H1 (cell line): Measurements from ENCODE around the gene HIPK2. TPM values are rescaled to one million over a fixed set of nuclear protein-coding genes. Genes with fewer than 3 reads are reported as not detected.

ENCODE experiments used
- CTCF ChIA-PET: fragments of 300-600 bp; sonication (Branson Sonifier 250); formaldehyde crosslinking; loops from one replicate; lab custom pipeline; 2021; ENCODE audit not compliant: partially characterized antibody; lab: Charles Lee
- POLR2A ChIA-PET: fragments of 300-600 bp; sonication (Branson Sonifier 250); formaldehyde crosslinking; loops from one replicate; lab custom pipeline; 2021; ENCODE audit warnings: inconsistent platforms; ENCODE audit not compliant: partially characterized antibody; lab: Charles Lee
- DNase-seq, 2 experiments: peaks; one replicate each; pipeline versions ENCODE4 v3.0.0 to v3.0.0-alpha.2; 2010 to 2022; ENCODE audit warnings: low spot score in 2 of 2, low read depth in 1 of 2, mixed read lengths in 1 of 2
- FAIRE-seq: peaks from 2 replicates; lab custom pipeline; 2011; peaks lifted over from hg19 to GRCh38; lab: Jason Lieb, UNC
- H2AFZ ChIP-seq: 2 replicates; pipeline ENCODE4 v1.8.1; 2012; ENCODE audit warnings: low read length, inconsistent platforms
- H2AK5ac ChIP-seq: 2 replicates; pipeline ENCODE4 v1.6.1; 2013; ENCODE audit warnings: low read depth, low read length
- H2BK120ac ChIP-seq: replicated peaks from 2 replicates; pipeline ENCODE3; 2013; ENCODE audit warnings: low read depth, low read length, inconsistent platforms
- H2BK12ac ChIP-seq: 2 replicates; pipeline ENCODE4 v1.6.1; 2013; ENCODE audit warnings: low read depth, low read length
- H2BK15ac ChIP-seq: 2 replicates; pipeline ENCODE4 v1.6.1; 2013; ENCODE audit warnings: low read length
- H2BK20ac ChIP-seq: 2 replicates; pipeline ENCODE4 v1.6.1; 2013; ENCODE audit warnings: low read length
- H2BK5ac ChIP-seq: 2 replicates; pipeline ENCODE4 v1.6.1; 2013; ENCODE audit warnings: low read depth, low read length
- H3K14ac ChIP-seq: 2 replicates; pipeline ENCODE4 v1.6.1; 2013; ENCODE audit warnings: inconsistent platforms; ENCODE audit not compliant: insufficient read length
- H3K18ac ChIP-seq: 2 replicates; pipeline ENCODE4 v1.6.1; 2013; ENCODE audit warnings: low read length; ENCODE audit errors: extremely low read depth
- H3K23ac ChIP-seq: 2 replicates; pipeline ENCODE4 v1.6.1; 2013; ENCODE audit warnings: inconsistent platforms; ENCODE audit not compliant: insufficient read length
- H3K23me2 ChIP-seq: 2 replicates; pipeline ENCODE4 v1.6.1; 2013; ENCODE audit warnings: low read depth, low read length
- H3K27ac ChIP-seq: 2 replicates; pipeline ENCODE4 v1.6.1; 2011; ENCODE audit warnings: low read depth, low read length, inconsistent platforms
- H3K27me3 ChIP-seq, 4 experiments: replicated peaks in 1 of 4; 1 replicate in 1 of 4; 2 replicates in 3 of 4; pipeline versions ENCODE4 v1.6.1 to v1.8.1; 2011 to 2013; ENCODE audit warnings: low read length in 3 of 4, mild to moderate bottlenecking in 3 of 4, inconsistent platforms in 2 of 4, mixed read lengths in 2 of 4, moderate library complexity in 1 of 4; ENCODE audit not compliant: control insufficient read depth in 3 of 4, insufficient read depth in 3 of 4; ENCODE audit errors: extremely low read depth in 1 of 4
- H3K36me3 ChIP-seq, 4 experiments: 2 replicates each; pipeline versions ENCODE4 v1.6.1 to v1.8.1; 2011 to 2013; ENCODE audit warnings: mild to moderate bottlenecking in 4 of 4, low read length in 3 of 4, moderate library complexity in 2 of 4, control low read depth in 1 of 4, inconsistent platforms in 1 of 4; ENCODE audit not compliant: insufficient read depth in 4 of 4, control insufficient read depth in 2 of 4
- H3K4ac ChIP-seq: replicated peaks from 2 replicates; pipeline ENCODE3; 2013; ENCODE audit warnings: low read length, low read depth, mixed read lengths, inconsistent platforms; ENCODE audit not compliant: insufficient read length
- H3K4me1 ChIP-seq, 4 experiments: replicated peaks in 1 of 4; 1 replicate in 1 of 4; 2 replicates in 3 of 4; pipeline versions ENCODE4 v1.6.1 to v1.8.1; 2011 to 2013; ENCODE audit warnings: low read length in 3 of 4, inconsistent platforms in 2 of 4, mixed read lengths in 1 of 4; ENCODE audit not compliant: insufficient read depth in 4 of 4, control insufficient read depth in 3 of 4
- H3K4me2 ChIP-seq, 2 experiments: 2 replicates each; pipeline versions ENCODE4 v1.6.1 to v1.8.1; 2011 to 2013; ENCODE audit warnings: low read depth in 2 of 2, low read length in 2 of 2, control low read depth in 1 of 2, inconsistent platforms in 1 of 2, mild to moderate bottlenecking in 1 of 2; ENCODE audit not compliant: insufficient read depth in 1 of 2
- H3K4me3 ChIP-seq, 4 experiments: fragments of 200-600, 300-600 bp in 1 of 4; sonication (generic), shearing (Covaris generic), sonication (Bioruptor Twin) in 1 of 4; 2 replicates each; pipeline versions ENCODE4 v1.5.1 to v1.8.1; 2011 to 2016; ENCODE audit warnings: low read length in 4 of 4, low read depth in 3 of 4, control low read depth in 2 of 4, inconsistent platforms in 2 of 4, mild to moderate bottlenecking in 2 of 4, mixed read lengths in 1 of 4, moderate library complexity in 1 of 4; ENCODE audit not compliant: insufficient read depth in 2 of 4; ENCODE audit errors: extremely low read depth in 1 of 4
- H3K56ac ChIP-seq: replicated peaks from 2 replicates; pipeline ENCODE3; 2013; ENCODE audit warnings: low read depth, mild to moderate bottlenecking, mixed read lengths, low read length, inconsistent platforms; ENCODE audit not compliant: insufficient read length
- H3K79me1 ChIP-seq: 2 replicates; pipeline ENCODE4 v1.6.1; 2013; ENCODE audit warnings: low read depth, low read length, control low read depth
- H3K79me2 ChIP-seq, 2 experiments: 2 replicates each; pipeline versions ENCODE4 v1.6.1 to v1.8.1; 2012 to 2013; ENCODE audit warnings: low read length in 2 of 2, mild to moderate bottlenecking in 2 of 2, inconsistent platforms in 1 of 2; ENCODE audit not compliant: insufficient read depth in 2 of 2, control insufficient read depth in 1 of 2
- H3K9ac ChIP-seq, 4 experiments: replicated peaks in 1 of 4; 1 replicate in 1 of 4; 2 replicates in 3 of 4; pipeline versions ENCODE4 v1.6.1 to v1.8.1; 2011 to 2013; ENCODE audit warnings: low read depth in 3 of 4, low read length in 3 of 4, control low read depth in 2 of 4, mild to moderate bottlenecking in 2 of 4, moderate library complexity in 2 of 4, inconsistent platforms in 1 of 4; ENCODE audit errors: extremely low read depth in 1 of 4
- H3K9me3 ChIP-seq, 2 experiments: 2 replicates each; pipeline versions ENCODE4 v1.6.1 to v1.8.1; 2012 to 2013; ENCODE audit warnings: mild to moderate bottlenecking in 2 of 2, moderate library complexity in 2 of 2, control low read depth in 1 of 2, inconsistent platforms in 1 of 2, low read depth in 1 of 2, low read length in 1 of 2, mixed read lengths in 1 of 2; ENCODE audit not compliant: insufficient read depth in 2 of 2
- H4K20me1 ChIP-seq, 2 experiments: replicated peaks in 1 of 2; 2 replicates each; pipeline versions ENCODE3 to v1.8.1; 2011 to 2013; ENCODE audit warnings: inconsistent platforms in 2 of 2, low read length in 2 of 2, mild to moderate bottlenecking in 1 of 2; ENCODE audit not compliant: insufficient read depth in 2 of 2, control insufficient read depth in 1 of 2
- H4K5ac ChIP-seq: 2 replicates; pipeline ENCODE4 v1.6.1; 2013; ENCODE audit warnings: low read length, low read depth, mixed read lengths, inconsistent platforms; ENCODE audit not compliant: insufficient read length
- H4K8ac ChIP-seq: 2 replicates; pipeline ENCODE4 v1.8.0; 2013; ENCODE audit warnings: mild to moderate bottlenecking, moderate library complexity, low read length, inconsistent platforms; ENCODE audit not compliant: insufficient read depth; ENCODE audit errors: extremely low read depth
- H4K91ac ChIP-seq: replicated peaks from 2 replicates; pipeline ENCODE3; 2013; ENCODE audit warnings: low read length, mixed read lengths, inconsistent platforms; ENCODE audit not compliant: insufficient read length
- ASH2L ChIP-seq: fragments of 200-600, 300-600 bp; sonication (generic); IDR thresholded peaks from one replicate; pipeline ENCODE4 v1.7.1; 2017; ENCODE audit warnings: low read length
- CEBPB ChIP-seq: IDR thresholded peaks from 2 replicates; pipeline ENCODE4 v1.6.1; 2012; ENCODE audit warnings: low read depth, low read length
- HDAC2 ChIP-seq, 2 experiments: fragments of 300-600 bp in 1 of 2; sonication (generic) in 1 of 2; IDR thresholded peaks; 2 replicates each; pipeline ENCODE4 v1.6.1; 2011 to 2012; ENCODE audit warnings: low read depth in 2 of 2, low read length in 2 of 2, mild to moderate bottlenecking in 2 of 2, moderate library complexity in 2 of 2, borderline replicate concordance in 1 of 2, inconsistent platforms in 1 of 2
- KDM1A ChIP-seq: fragments of 200-600, 300-600 bp; sonication (generic); IDR thresholded peaks from 2 replicates; pipeline ENCODE4 v1.7.1; 2016; ENCODE audit warnings: mild to moderate bottlenecking, low read length, borderline replicate concordance
- MAFK ChIP-seq: IDR thresholded peaks from 2 replicates; pipeline ENCODE4 v1.6.1; 2012; ENCODE audit warnings: low read depth, mild to moderate bottlenecking, improper control_type of control experiment, low read length
- POLR2AphosphoS5 ChIP-seq: IDR thresholded peaks from 2 replicates; pipeline ENCODE4 v1.6.1; 2011; ENCODE audit warnings: low read depth, low read length
- RBBP5 ChIP-seq: IDR thresholded peaks from 2 replicates; pipeline ENCODE4 v1.7.1; 2012; ENCODE audit warnings: low read depth, mild to moderate bottlenecking, inconsistent platforms, low read length, moderate library complexity, borderline replicate concordance
- RXRA ChIP-seq: IDR thresholded peaks from 2 replicates; pipeline ENCODE4 v1.6.1; 2011; ENCODE audit warnings: low read depth, mild to moderate bottlenecking, low read length, moderate library complexity; ENCODE audit not compliant: insufficient read depth
- SIN3A ChIP-seq, 2 experiments: IDR thresholded peaks in 1 of 2; conservative IDR thresholded peaks in 1 of 2; 2 replicates each; pipeline ENCODE4 v1.6.1; 2011 to 2012; ENCODE audit warnings: low read length in 2 of 2, improper control_type of control experiment in 1 of 2, low read depth in 1 of 2, mild to moderate bottlenecking in 1 of 2
- TBP ChIP-seq: IDR thresholded peaks from 2 replicates; pipeline ENCODE4 v1.6.1; 2011; ENCODE audit warnings: low read depth, low read length, improper control_type of control experiment
- TCF12 ChIP-seq: IDR thresholded peaks from 2 replicates; pipeline ENCODE4 v1.6.1; 2011; ENCODE audit warnings: low read depth, mild to moderate bottlenecking, low read length
- WGBS, 2 experiments: shearing (Covaris generic) in 1 of 2; methylation state at CpG; one replicate each; pipeline versions ENCODE4 v1.1.6 to v1.1.7; 2013 to 2015; ENCODE audit warnings: low lambda C conversion rate in 2 of 2, mixed read lengths in 2 of 2, inconsistent platforms in 1 of 2, low coverage in 1 of 2, missing lambda C conversion rate in 1 of 2; ENCODE audit not compliant: insufficient replicate concordance in 2 of 2, insufficient coverage in 1 of 2, insufficient read length in 1 of 2; ENCODE audit errors: extremely low coverage in 1 of 2, missing lambda C conversion rate in 1 of 2; 5-methylcytosine and 5-hydroxymethylcytosine counted together
- polyA plus RNA-seq, 7 experiments: library from polyadenylated mRNA; depleted of rRNA in 3 of 7; stranded (reverse) in 5 of 7; unstranded in 2 of 7; fragments of >200 nt in 5 of 7; fragments of 200-250 nt in 2 of 7; gene quantifications; 1 replicate in 5 of 7; 2 replicates in 1 of 7; 4 replicates in 1 of 7; pipeline versions ENCODE4 v1.2.1 to v1.2.3, GENCODE V29; 2011 to 2013; ENCODE audit warnings: missing spikeins in 2 of 7, mixed read lengths in 2 of 7
- total RNA-seq: library from RNA; stranded (reverse); fragmentation: NEBNext Ultra II Directional; extraction: Animal tissue kit (Norgen Biotek cat#: 25700); gene quantifications from 2 replicates; pipeline ENCODE4 v1.2.1, GENCODE V29; 2021
- TF ChIP-seq, protein P1 (sequence below), 3 experiments: IDR thresholded peaks; 1 replicate in 2 of 3; 2 replicates in 1 of 3; pipeline versions ENCODE4 v1.5.1 to v1.6.1; 2011; ENCODE audit warnings: low read length in 3 of 3, mild to moderate bottlenecking in 3 of 3, inconsistent platforms in 2 of 3, low read depth in 1 of 3, moderate library complexity in 1 of 3; ENCODE audit not compliant: insufficient read depth in 1 of 3; ENCODE audit errors: control extremely low read depth in 1 of 3

HIPK2 gene
- total and polyA plus RNA-seq, 2 of the 8 experiments (the other 6 are each of a cell fraction or from before 2014, with no cell fraction given) = 8.3 to 24.3 TPM

DNA sequence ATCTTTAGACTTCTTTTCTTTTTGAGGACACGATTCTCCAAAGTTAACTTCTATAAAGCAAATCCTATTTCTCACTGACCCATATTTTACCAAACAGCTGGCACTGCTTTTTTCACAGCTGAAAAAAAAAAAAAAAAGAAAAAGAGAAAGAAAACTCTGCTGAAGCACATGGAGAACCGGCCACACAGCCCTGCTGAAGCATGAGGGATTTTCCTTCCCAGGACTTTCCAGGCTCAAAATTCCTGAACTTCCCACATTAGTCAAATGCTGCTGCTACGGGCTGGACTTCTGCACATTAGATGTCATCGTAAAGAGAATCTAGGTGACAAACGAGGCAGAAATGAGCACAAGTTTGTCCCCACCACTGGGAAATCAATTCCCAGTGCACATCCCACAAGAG lies 25.2 kb downstream of the HIPK2 start:
- FAIRE-seq (no peak), DNase-seq (no peak)
- no peak overlapping the region for H2BK5ac ChIP-seq
- no peaks in the 10 kb centered on the region; a peak in 1 of 7 replicates for H3K4me1 ChIP-seq
- no peak overlapping the region for H3K27ac ChIP-seq
- H3K56ac ChIP-seq = no peak overlapping the region
- H4K20me1 ChIP-seq = peaks cover 1 to 2% of the 10 kb centered on the region in 2 experiments
- no peaks in the 10 kb centered on the region for H3K9me3 ChIP-seq
- H4K8ac ChIP-seq = no peak overlapping the region
- H2BK20ac ChIP-seq = no peak overlapping the region
- CTCF ChIA-PET = interaction anchor here (0.8 to 4.0 kb wide), 13 partner anchors 9 to 219 kb away, joined by 3 to 25 read pairs (median 4); no protein-coding TSS in a partner anchor
- H2BK15ac ChIP-seq = no peak overlapping the region
- no peak overlapping the region for H2BK12ac ChIP-seq
- no peaks in the 10 kb centered on the region; the same call in none of the 2 replicates for H3K79me1 ChIP-seq
- H4K91ac ChIP-seq = no peak overlapping the region
- no peak overlapping the region for H3K4me2 ChIP-seq
- no peak overlapping the region for H3K9ac ChIP-seq
- H2AK5ac ChIP-seq = no peak overlapping the region
- no peak overlapping the region for H2BK120ac ChIP-seq
- peaks cover 0 to 7% of the 10 kb centered on the region in 2 experiments; a peak in 1 of 4 replicates for H3K79me2 ChIP-seq
- 87% methylated on average over 4 of the region's 5 CpGs; no CpG with 5 or more reads in 1 of the 2 experiments for WGBS, 2 experiments
- no peaks in the 10 kb centered on the region for H3K36me3 ChIP-seq
- H3K4me3 ChIP-seq = no peak overlapping the region
- H2AFZ ChIP-seq = no peak overlapping the region
- H3K27me3 ChIP-seq = no peaks in the 10 kb centered on the region
- no peak overlapping the region for H3K23ac ChIP-seq
- no peak overlapping the region for H3K4ac ChIP-seq
- no peak overlapping the region for H4K5ac ChIP-seq
- no peaks in the 10 kb centered on the region for H3K23me2 ChIP-seq
- POLR2A ChIA-PET = no interaction called here
- no peak overlapping the region for H3K14ac ChIP-seq
- no peak overlapping the region for H3K18ac ChIP-seq
- TF ChIP-seq MAFK (no peak), ASH2L (no peak), CEBPB (no peak), TBP (no peak), TCF12 (no peak), RXRA (no peak), RBBP5 (no peak), POLR2AphosphoS5 (no peak), HDAC2 (IDR thresholded peaks at IDR 0.05; ENCODE audit: borderline replicate concordance in 1 of 2, low read depth in 2 of 2, low read length in 2 of 2) (no peak), SIN3A (conservative IDR thresholded peaks at IDR 0.05 in 1 of 2, IDR thresholded peaks at IDR 0.05 in 1 of 2; ENCODE audit: low read depth in 1 of 2, low read length in 2 of 2) (no peak), KDM1A (no peak)
- TF ChIP-seq, protein P1, sequence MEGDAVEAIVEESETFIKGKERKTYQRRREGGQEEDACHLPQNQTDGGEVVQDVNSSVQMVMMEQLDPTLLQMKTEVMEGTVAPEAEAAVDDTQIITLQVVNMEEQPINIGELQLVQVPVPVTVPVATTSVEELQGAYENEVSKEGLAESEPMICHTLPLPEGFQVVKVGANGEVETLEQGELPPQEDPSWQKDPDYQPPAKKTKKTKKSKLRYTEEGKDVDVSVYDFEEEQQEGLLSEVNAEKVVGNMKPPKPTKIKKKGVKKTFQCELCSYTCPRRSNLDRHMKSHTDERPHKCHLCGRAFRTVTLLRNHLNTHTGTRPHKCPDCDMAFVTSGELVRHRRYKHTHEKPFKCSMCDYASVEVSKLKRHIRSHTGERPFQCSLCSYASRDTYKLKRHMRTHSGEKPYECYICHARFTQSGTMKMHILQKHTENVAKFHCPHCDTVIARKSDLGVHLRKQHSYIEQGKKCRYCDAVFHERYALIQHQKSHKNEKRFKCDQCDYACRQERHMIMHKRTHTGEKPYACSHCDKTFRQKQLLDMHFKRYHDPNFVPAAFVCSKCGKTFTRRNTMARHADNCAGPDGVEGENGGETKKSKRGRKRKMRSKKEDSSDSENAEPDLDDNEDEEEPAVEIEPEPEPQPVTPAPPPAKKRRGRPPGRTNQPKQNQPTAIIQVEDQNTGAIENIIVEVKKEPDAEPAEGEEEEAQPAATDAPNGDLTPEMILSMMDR (IDR thresholded peaks at IDR 0.05; ENCODE audit: control extremely low read depth in 1 of 3, insufficient read depth in 1 of 3, low read depth in 1 of 3, low read length in 3 of 3) = no peak
